RKO (cell line): ENCODE measurements around the gene WDR45B.
"Not testable (repeated sequence)": the region's sequence is repeated elsewhere in the genome, so short reads cannot be mapped to it uniquely, and the experiment has no call there.

Experiments used
- DNase-seq: peaks from one replicate; pipeline ENCODE4 v3.0.0-alpha.2; 2016; ENCODE audit warnings: low spot score

Gene WDR45B

GRCh38 chr17:82582709-82583108 is 65.5 kb downstream of the WDR45B start:
- DNase-seq, result no peak

- DNase-seq, result no peak
Measured at GRCh38 chr17:82582213-82582612, 66.0 kb downstream of the WDR45B start.

- DNase-seq, result not testable (repeated sequence)
Measured at GRCh38 chr17:82579969-82580368, 68.3 kb downstream of the WDR45B start.

GRCh38 chr17:82577300-82577699 is 70.9 kb downstream of the WDR45B start:
- no peak for DNase-seq

- not testable (repeated sequence) for DNase-seq
Measured at GRCh38 chr17:82575581-82576221, 72.5 kb downstream of the WDR45B start.

GRCh38 chr17:82574041-82574440 is 74.2 kb downstream of the WDR45B start:
- DNase-seq, result no peak

- DNase-seq, result no peak
Measured at GRCh38 chr17:82571855-82572254, 76.4 kb downstream of the WDR45B start.

- DNase-seq, result no peak
Measured at GRCh38 chr17:82570277-82570676, 78.0 kb downstream of the WDR45B start.

- no peak for DNase-seq
Measured at GRCh38 chr17:82569621-82570020, 78.6 kb downstream of the WDR45B start.

GRCh38 chr17:82568997-82569393 is 79.2 kb downstream of the WDR45B start:
- no peak for DNase-seq

- DNase-seq, result no peak
Measured at GRCh38 chr17:82567286-82567685, 81.0 kb downstream of the WDR45B start.

GRCh38 chr17:82566129-82566960 is 81.9 kb downstream of the WDR45B start:
- DNase-seq, result no peak

- no peak for DNase-seq
Measured at GRCh38 chr17:82565551-82565950, 82.7 kb downstream of the WDR45B start.
